Pulmonary artery endothelial cell (primary cell): ENCODE results near the gene WDPCP. TPM values are rescaled to one million over a fixed set of nuclear protein-coding genes. Genes with fewer than 3 reads are reported as not detected.
"Not testable (repeated sequence)": the region's sequence is repeated elsewhere in the genome, so short reads cannot be mapped to it uniquely, and the experiment has no call there.

Experiments used
- DNase-seq: peaks from one replicate; pipeline ENCODE4 v3.0.0-alpha.2; 2011; ENCODE audit warnings: low read depth, low spot score
- total RNA-seq: library from RNA; depleted of rRNA; stranded (reverse); fragments of >200 nt; gene quantifications from 2 replicates; pipeline ENCODE4 v1.2.3, GENCODE V29; 2014

The WDPCP gene
- total RNA-seq, 1 donor from 2014 or later: 6.0 TPM

GRCh38 chr2:63122921-63123320, 465.4 kb downstream of the WDPCP start:
- DNase-seq: no peak

GRCh38 chr2:63121055-63121834, 467.0 kb downstream of the WDPCP start:
- DNase-seq: no peak

- no peak for DNase-seq
Observed at GRCh38 chr2:63118821-63119220, 469.5 kb downstream of the WDPCP start.

- DNase-seq: no peak
Observed at GRCh38 chr2:63104482-63104881, 483.8 kb downstream of the WDPCP start.

GRCh38 chr2:63101954-63102353, 486.3 kb downstream of the WDPCP start:
- DNase-seq: no peak

GRCh38 chr2:63099032-63099431, 489.2 kb downstream of the WDPCP start:
- DNase-seq: no peak

- no peak for DNase-seq
Observed at GRCh38 chr2:63096491-63096890, 491.8 kb downstream of the WDPCP start.

- DNase-seq: no peak
Observed at GRCh38 chr2:63093502-63093901, 494.8 kb downstream of the WDPCP start.

GRCh38 chr2:63092857-63093256, 495.4 kb downstream of the WDPCP start:
- DNase-seq: no peak

GRCh38 chr2:63092401-63092800, 495.9 kb downstream of the WDPCP start:
- no peak for DNase-seq

- no peak for DNase-seq
Observed at GRCh38 chr2:63086687-63087086, 501.6 kb downstream of the WDPCP start.

- DNase-seq: no peak
Observed at GRCh38 chr2:63081404-63081803, 506.9 kb downstream of the WDPCP start.

- no peak for DNase-seq
Observed at GRCh38 chr2:63078852-63079606, 509.2 kb downstream of the WDPCP start.

GRCh38 chr2:63074399-63074798, 513.9 kb downstream of the WDPCP start:
- DNase-seq: not testable (repeated sequence)

- DNase-seq: no peak
Observed at GRCh38 chr2:63073994-63074393, 514.3 kb downstream of the WDPCP start.

- no peak for DNase-seq
Observed at GRCh38 chr2:63071664-63072063, 516.6 kb downstream of the WDPCP start.

Other genes with a start within 250 kb of the WDPCP start
- gene MDH1, start 486 bp upstream of the WDPCP start, total RNA-seq: 119 and 160 TPM in 2 replicates